Measurements from ENCODE around the gene FAM50A.
"Not testable (repeated sequence)": the region's sequence is repeated elsewhere in the genome, so short reads cannot be mapped to it uniquely, and the experiment has no call there.

The FAM50A gene

GRCh38 chrX:154485150-154486051 is 41.5 kb downstream of the FAM50A start:
- DNase-seq (ENCODE audit: low spot score): no peak

GRCh38 chrX:154486052-154486395 is 42.1 kb downstream of the FAM50A start:
- DNase-seq (ENCODE audit: low spot score): peak; percentile 42

GRCh38 chrX:154486396-154487207 is 42.7 kb downstream of the FAM50A start, which contains the start of gene UBL4A:
Gene UBL4A (minus strand): TSS chrX:154486615. CDS start chrX:154486584, 31 bp downstream.
- DNase-seq (ENCODE audit: low spot score): peak; percentile 85

DNA sequence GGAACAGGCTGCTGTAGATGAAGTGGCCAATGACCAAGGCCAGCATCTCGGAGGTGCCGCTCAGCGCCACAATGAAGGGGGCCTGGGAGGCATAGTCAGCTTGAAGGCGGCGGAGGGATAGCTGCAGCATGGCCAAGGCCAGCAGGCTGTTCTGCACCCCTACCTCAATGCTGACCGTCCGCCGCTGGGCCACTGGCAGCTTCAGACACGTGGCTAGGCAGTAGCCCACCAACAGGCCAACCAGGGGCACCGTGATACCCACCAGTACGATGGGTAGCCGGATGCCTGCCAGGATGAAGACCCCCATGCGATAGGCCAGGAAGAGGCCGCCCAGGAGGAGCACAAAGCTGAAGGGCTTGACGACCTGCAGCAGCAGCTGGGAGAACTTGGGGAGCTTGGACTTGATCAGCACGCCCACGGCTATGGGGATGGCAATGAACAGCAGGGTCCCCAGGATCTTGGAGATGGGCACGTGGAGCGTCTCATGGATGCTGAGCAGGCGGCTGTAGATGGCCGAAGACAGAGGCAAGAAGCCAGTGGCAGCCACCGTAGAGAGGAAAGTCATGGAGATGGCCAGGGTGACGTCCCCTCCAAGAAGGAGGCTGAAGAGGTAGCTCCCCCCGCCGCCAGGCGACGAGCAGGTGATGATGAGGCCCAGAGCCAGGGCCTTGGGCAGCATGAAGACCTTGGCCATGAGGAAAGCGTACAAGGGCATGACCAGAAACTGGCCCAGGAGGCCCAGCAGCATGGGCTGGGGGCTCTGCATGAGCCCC is 43.8 kb downstream of the FAM50A start:
- no peak for DNase-seq (ENCODE audit: low spot score)

- no peak for DNase-seq (ENCODE audit: low spot score)
These were observed 44.6 kb downstream of the FAM50A start for GRCh38 chrX:154488336-154489075.

DNA sequence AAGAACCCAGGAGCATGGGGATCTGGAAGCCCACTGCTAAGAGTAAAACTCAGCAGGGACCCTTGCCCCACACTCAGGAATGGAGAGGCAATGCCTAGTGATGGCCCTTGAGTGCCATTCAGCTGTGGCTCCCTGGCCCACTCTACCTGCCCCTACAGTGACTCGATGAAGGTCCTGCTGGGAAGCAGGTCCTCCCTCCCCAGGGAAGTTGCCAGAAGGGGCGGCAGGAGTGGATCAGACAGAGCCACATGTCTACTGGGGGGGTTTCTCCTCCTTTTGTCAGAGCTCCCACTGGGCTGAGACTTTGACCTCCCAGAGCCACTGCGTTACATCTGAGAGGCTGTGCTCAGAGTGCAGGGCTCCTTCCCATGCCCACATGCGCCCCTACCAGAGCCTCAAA is 45.2 kb downstream of the FAM50A start:
- no peak for DNase-seq (ENCODE audit: low spot score)

DNA sequence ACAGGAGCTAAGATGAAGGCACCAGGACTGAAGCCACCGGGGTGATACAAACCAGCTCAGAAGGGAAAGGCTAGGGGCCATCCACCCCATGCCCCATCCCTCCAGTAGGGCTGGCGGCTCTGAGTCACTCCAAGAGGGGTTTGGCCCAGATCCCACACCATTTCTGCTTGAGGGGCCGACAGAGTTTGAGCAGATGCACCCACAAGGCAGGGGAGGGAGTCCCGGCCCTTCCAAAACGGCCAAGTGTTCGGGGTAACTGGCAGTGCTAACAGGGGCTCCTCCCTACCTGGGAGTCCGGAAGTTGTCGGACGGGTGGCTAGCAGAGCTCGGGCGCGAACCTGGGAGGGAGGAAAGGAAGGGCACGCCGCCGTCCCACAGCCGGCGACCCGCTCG is 46.1 kb downstream of the FAM50A start:
- no peak for DNase-seq (ENCODE audit: low spot score)

DNA sequence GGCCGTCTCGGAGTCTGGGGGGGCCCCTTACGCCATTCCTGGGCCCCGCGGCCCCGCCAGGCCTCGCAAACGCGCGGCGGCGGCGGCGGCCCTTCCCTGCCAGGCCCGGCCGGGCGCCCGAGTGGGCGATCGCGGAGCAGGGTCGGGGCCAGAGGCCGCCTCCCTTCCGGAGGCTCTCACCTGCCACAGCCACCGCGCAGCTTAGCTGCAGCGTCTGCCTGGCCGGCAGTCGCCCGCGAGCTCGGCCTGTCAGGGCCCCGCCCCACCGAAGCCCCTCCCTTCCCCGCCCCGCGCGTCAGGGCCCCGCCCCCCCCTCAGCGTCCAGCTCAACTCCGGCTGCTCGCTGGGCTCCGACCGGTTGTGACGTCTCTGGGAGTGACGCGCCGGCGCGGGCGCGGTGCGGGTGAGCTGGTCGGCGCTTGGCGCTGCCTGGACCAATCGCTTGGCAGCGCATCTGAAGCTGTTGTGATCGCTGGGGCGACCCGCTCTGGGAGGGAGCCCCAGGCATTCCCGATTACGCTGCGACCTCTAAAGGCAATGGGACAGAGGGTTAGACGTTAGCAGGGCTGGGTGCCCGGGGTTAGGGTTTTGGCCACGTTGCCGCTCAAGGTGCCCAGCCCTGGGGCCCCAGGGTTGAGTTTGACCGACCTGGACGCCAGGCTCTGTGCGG is 46.6 kb downstream of the FAM50A start, which contains the start of gene SLC10A3:
TSS of gene SLC10A3 (minus strand) at position 216 of the 670 bp plus-strand sequence. CDS start 1,689 bp downstream, outside the sequence.
- DNase-seq (ENCODE audit: low spot score): peak; percentile 93

- DNase-seq (ENCODE audit: low spot score): no peak
These were observed 50.8 kb downstream of the FAM50A start for GRCh38 chrX:154494715-154495114.

- no peak for DNase-seq (ENCODE audit: low spot score)
These were observed 51.6 kb downstream of the FAM50A start for GRCh38 chrX:154495472-154495922.

GRCh38 chrX:154496591-154497137 is 52.7 kb downstream of the FAM50A start:
- DNase-seq (ENCODE audit: low spot score): not testable (repeated sequence)
